HT-29 (cell line): ENCODE measurements around the gene CCDC78. TPM values are rescaled to one million over a fixed set of nuclear protein-coding genes. Genes with fewer than 3 reads are reported as not detected.

ENCODE experiments used
- DNase-seq: peaks from one replicate; pipeline ENCODE4 v3.0.0-alpha.2; 2015; ENCODE audit warnings: low spot score
- total RNA-seq: library from RNA; depleted of rRNA; stranded (reverse); fragments of >200 nt; shearing (Covaris generic); gene quantifications from 2 replicates; pipeline ENCODE4 v1.2.3, GENCODE V29; 2014

CCDC78 gene
- total RNA-seq, 1 experiment from 2014 or later, result 22.9 TPM

DNA sequence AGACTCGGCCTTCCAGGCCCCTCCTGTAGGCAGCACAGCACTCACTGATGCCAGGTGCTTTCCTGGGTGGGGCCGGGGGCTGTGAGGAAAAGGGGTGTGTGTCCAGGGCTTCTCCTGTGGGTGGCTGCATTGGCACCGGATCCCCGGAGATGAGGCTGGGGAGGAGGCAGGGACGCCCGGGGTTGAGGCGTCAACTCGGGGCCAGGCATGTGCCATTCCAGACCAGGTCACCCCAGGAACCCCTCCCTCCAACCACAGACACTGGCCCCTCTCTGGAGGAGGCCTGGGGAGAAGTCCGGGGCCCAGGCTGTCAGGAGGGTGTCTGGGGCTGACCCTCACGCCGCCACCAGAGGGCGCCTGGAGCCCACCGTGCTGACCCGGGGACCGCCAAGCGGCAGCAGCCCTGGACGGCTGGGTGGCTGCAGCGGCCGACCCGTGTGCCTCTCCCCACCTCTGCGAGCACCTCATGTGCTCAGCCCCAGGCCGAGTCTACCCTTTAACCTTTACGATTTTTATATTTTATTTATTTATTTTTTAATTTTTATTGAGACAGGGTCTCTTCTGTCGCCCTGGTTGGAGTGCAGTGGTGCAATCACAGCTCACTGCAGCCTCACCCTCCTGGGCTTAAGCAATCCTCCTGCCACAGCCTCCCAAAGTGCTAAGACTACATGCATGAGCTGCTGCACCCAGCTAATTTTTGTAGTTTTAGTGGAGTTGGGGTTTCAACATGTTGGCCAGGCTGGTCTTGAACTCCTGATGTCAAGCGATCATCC lies 14.5 kb downstream of the CCDC78 start:
- DNase-seq, result peak; percentile 71

DNA sequence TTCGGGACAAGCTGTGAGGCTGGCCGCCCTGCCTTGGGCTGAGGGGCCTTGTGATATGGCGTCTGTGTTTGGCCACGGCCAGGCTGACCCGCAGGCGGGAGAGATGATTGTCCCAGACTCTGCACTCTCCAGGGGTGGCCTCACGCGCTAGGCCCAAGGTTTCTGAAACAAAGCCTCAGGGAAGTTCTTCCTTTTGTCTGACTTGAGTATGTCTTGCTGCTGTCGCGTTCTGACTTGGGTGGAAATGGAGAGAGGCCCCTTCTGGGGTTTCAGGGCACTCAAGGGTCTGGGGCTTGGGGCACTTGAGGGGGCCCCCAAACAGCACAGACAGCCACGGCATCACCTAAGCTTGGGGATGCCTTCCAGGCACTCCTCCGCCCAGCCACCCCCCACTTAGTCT lies 15.2 kb downstream of the CCDC78 start:
- DNase-seq, result no peak

DNA sequence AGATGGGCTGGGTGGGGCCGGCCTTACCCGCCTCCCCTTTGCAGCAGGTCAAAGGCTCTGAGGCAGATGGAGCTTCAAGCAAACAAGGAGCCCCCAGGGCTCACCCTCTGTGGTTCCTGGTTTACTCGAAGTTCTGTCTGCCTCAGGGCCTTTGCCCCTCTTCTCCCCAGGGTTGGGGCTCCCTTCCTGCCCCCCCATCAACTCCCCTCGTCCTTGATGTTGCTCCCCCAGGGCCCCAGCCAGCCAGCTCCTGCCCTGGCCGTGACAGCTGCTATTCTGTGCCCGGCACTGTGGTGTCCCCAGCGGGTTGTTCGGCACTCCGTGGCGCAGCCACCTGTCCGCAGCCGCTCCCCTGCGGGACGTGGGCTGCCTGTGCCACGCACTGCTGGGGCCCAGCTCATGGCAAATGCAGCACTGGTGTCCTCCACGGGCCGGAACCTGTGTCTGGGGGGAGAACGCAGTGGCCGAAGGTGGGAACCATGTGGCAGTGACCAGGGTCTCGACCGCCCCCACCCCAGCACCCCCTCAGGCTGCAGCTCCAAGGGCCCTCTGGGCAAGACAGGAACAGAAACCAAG lies 15.7 kb downstream of the CCDC78 start:
- DNase-seq, result no peak

DNA sequence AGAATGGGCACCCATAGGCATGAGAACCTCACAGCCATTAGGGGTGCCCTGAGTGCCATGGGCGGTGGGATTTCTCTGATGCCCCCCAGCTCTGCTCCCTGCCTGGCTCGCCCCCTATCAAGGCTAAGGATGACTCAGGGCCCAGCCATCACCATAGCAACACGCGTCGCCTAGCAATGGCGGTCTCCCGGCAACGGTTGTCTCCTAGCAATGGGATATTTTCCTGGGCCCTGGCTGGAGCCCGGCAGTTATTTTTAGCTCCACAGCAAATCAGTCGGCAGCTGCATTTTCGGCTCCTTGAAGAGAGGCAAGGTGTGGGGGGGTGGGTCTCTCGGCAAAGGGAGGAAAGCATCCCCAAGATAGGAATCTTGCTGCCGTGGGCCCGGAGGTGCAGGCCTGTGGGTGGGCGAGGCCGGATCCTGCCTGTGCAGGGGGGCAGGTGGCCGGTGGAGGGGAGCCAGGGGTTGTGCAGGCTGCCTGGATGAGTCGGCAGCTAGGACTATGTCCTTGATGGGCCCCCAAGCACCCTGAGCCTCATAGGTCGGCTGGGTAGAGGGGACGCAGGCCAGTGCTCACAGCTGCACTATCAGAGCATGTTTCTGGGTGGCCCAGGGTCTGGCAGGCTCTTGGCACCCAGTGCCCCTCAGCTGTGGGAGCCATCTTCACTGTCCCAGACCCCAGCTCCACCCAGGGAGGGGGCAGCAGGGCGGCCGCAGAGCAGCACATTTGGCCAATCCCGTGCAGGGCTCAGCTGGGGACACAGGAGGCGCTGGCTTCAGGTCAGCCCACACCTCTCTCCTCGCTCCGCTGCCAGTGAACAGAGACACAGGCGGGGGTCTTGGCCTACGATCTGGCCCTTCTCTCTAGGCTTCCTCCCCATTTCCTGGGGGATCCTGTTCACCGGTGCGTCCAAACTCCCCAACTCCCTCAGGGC lies 16.4 kb downstream of the CCDC78 start:
- peak; percentile 64 for DNase-seq

DNA sequence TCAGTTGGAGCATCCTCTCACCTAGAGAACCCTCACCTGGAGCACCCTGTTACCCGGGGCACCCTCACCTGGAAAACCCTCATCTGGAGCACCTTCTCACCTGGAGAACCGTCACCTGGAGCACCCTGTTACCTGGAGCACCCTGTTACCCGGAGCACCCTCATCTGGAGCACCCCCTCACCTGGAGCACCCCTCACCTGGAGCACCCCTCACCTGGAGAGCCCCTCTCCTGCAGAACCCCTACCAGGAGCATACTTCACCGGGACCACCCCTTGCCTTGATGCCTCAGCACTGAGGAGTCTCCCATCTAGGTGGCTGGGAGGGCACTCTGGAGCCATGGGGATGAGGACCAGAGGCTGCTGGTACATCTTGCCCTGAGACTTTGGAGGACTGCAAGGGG lies 17.3 kb downstream of the CCDC78 start:
- no peak for DNase-seq

DNA sequence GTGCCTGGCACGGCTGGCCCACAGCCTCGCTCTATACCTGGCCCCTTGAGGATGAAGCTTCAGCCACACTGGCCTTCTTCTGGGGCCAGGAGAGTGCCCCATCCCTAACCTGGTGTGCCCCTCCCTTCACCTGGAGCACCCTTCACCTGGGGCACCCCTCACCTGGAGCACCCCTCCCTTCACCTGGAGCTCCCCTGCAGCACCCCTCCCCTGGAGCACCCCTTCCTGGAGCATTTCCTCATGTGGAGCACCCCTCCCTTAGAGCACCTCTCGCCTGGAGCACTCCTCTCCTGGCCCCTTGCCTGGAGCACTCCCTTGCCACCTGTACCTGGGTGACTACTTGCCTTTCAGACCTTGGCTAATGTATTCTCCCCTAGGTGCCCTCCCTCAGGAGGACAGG lies 18.2 kb downstream of the CCDC78 start:
- DNase-seq, result no peak

DNA sequence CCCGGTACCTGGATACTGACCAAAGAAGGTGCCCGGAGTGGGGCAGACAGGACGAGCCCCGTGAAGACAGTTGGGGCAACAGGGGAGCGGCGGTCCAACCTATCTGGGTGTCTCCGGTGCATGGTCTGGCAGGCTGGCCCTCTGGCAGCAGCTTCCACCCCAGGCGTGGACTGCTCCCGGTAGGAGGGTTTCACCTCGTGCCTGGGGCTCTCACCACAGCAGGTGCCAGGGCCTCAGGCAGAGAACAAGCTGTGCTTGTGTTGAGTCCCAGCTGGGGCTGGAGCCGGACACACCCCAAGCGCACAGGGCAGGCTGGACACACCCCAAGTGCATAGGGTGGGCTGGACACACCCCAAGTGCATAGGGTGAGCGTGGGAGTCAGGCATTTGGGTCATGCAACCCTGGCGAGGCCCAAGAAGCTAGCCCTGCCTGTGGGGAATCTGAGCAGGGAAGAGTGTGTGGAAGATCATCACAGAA lies 19.1 kb downstream of the CCDC78 start:
- DNase-seq, result no peak

DNA sequence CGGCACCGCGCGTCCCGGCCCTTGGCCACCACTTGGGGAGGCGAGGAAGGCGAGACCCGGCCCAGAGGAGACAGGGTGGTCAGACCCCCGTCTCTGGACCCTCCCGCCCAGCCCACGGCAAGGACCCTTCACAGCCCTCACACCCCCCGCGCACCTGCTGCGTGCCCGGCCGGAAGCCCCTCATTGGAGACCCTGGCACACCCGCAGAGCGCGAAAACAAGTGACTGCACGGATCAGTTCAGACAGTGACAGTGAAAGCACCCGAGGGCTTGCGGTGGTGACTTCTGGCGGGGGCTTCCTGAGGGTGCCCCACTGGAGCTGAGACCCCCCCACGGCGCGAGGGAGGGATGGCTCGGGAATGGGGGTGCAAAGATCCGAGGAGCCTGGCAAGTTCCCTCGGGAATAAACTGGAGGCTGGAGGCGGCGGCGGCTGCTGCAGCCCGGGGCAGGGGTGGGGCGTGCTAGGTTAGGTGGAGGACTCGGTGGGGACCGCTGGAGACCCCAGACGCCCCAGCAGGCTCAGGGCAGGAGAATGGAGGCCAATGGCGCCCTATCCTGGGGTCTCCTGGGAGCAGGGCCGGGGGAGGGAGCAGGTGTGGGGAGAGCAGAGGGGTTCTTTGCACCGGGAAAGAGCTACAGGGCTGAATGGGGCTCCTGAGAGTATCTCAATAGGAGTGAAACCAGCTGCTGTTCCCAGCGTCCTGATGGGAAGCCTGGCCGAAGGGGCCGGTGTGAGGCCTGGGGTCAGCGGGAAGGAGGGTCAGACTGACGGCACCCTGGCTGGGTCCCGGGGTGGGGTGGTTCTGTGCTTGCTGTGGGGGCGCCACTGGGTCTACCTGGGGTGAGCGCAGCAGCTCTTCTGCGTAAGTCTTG lies 19.8 kb downstream of the CCDC78 start:
- DNase-seq, result no peak

DNA sequence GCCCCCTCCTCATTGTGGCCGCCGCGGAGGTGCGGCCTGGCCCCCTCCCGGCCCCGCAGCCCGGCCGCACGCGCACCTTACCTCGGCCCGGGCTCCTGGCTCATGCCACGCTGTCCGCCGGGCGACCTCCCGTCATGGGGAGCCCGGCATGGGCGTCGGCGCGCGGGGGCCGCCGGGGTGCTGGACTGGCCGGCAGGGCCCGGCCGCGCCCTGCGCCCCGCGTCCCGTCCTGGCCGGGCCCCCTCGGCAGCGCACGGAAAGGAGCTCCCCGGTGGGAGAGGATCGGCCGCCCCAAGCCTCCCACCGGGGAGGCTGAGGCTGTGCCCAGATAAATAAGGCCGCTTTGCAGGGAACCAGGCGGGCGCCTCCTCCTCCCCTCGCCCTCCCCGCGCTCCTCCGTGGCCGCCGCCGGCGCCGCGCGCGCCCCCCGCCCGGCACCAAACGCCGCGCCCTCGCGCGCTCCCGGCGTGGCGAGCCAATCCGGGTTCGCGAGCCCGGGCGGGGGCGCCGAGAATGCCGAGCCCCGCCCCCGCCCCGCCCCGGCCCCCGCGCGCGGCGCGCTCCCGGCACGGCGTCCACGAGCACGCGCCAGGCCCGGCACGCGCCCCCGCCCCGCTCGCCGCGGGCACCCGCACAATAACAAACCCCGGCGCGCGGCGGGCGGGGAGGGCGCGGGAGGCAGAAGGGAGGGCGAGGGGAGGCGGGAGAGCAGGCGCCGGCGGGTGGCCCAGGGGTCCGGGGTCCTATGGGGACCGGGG lies 20.6 kb downstream of the CCDC78 start, which contains the start of gene FBXL16:
Gene FBXL16 (minus strand): TSS at position 371 of the 758 bp plus-strand sequence. CDS start 8,396 bp downstream, outside the sequence.
- no peak for DNase-seq

DNA sequence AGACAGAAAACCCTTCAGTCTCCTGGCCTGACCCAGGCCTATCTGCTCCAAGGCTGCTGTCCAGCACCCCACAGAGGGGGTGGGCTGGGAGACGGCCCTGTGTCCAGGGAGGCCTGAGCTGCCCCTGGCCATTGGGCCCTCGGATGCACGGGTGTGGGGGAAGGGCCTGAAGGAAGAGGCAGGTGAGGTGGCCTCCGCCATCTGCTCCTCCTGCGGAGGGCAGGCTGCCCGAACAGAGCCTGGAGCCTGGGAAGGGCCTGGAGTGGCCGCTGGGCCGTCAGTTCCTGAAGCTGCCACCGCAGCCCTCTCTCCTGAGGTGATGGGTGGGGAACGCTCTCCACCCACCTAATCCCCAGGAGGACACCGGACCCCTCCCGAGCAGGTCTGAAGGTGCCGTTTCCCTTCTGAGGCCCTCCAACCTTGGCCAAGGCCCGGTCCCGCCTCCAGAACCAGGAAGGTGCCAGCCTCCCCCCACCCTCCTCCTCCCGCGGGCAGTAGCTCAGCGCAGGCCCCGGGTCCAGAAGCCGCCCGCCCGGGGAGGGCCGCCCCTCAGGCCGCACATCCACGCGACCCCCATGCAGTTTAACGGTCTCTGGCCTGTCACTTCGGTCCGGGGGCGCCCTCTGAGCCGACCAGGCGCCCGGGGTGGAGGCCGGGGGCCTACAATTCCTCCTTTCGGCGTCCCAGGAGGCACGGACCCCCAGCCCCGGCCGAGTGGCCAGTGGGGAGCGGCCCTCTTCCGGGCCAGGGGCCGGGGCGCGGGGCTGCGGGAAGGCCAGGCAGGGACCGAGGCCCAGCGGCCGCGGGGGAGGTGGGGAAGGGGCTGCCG lies 21.5 kb downstream of the CCDC78 start:
- DNase-seq, result no peak

DNA sequence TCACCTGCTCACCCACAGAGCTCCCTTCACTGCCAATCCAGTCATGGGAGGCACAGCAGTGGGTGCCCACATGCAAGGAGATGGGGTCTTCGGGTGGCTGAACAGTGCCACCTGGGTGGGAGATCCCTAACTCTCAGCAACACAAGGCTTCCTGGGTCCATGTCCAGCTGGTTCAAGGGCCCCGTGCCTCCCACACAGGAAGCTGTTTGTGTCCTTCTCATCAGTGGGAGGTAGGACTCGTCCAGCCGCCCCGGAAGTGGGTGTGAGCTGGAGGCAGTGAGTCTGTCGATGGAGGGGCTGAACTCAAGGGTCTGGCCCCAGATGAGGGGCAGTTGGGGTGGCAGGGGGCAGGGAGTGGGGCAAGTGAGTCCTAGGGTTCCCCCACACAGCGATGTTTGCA lies 22.2 kb downstream of the CCDC78 start:
- no peak for DNase-seq

DNA sequence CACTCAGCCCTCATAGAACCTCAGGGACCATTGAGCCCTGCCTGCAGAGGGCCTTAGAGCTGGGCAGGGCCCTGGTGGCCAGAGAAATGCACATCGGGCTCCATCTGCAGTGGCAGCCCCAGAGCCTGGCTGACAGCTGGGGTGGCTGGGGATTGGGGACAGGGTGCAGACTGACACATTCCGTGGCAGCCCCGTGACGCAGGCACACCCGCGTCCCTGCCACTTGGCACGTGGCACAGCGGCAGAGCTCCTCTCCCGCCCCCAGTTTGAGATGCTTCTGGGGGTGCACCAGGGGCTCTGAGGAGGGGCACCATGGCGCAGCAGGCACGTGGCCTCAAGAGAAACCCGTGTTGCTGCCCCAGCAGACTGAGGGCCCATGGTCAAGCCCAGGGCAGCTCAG lies 22.8 kb downstream of the CCDC78 start:
- no peak for DNase-seq

DNA sequence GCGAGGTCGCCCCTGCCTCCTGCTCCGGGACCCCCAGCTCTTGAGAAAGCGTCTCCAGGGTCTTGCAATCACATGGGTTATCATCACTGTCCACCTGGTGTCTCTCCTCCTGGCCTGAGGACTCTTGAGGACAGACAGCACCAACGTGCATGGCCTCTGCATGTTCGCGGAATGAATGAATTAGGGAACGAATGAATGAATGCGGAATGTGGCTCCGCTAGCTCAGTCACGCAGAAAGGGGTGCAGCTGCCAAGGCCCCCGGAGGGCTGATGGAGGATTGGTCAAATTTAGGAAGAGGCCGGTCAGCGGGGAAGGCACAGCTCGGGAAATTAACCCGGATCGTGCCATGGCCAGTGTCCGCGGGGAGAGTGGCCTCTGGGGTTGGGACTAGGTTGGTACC lies 23.9 kb downstream of the CCDC78 start:
- DNase-seq, result no peak

DNA sequence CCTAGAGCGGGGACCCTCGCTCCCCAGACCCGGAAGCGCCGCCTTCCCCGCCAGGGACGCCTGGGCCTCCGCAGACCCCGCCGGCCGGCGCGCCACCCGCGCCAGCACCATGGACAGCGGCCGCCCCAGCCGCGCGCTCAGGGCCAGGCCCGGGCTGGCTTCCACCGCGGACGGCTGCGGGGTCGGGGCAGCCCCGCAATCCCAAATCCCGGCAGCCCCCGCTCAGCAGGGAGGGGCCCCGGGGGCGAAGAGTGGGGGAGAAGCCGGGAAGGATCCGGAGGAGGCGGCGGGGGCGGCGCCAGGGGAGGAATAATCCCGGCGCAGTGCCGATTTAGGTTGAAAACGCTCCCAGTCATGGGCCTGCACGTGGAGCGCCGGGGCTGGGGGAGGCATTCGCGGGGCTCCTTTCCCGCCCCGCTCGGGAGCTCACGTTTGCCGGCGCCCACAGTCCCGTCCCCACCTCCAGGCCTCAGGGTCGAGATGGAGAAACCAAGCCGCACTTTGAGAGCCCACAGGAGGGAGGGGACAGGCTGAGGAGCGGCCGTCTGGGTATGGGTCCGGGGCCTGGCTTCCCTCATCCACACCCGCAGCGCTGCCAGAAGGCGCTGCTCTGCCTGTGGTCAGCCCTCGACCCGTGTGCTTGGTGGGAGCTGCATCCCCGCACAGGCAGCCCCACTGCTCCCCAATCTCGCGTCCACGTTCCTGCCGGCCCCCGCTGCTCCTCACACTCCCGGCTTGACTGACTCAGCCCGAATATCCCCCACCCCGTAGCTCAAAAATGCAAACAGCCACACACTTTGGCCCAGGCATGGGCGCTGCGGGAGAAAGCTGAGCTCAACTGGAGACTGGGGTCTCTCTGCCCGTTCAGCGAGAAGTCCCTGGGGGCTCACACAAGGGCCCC lies 25.3 kb downstream of the CCDC78 start:
- DNase-seq, result no peak

DNA sequence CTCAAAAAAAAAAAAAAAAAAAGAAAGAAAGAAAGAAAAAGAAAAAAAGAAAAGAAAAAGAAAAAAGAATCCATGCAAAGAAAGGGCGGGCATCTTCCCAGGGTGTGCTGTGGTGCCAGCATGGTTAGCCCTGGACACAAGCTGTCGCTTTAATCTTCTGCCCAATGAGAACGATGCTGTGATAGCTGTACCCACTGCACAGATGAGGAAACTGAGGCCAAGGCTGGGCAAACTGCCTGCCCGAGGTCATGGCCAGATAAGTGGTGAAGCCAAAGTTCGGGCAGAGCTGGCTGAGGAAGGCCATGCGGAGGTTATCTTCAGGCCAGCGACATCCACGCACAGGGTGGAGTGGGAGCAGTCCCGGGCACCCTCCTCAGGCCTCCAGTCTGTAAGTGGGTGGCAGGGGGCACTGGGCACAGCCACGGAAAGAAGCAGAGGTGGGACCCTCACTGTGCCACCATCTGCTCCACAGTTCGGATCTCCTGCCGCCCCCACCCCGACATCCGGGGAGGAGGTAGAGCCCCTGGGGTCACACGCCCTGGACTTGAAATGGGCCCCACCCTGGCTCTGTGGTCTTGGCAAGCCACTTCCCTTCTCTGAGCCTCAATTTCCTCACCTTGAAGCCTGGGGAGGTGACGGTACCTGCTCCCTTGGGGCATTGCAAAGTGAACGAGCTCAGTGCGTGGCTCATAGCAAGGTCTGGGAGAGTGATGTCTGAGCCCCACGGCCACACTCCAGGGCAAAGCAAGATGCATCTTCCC lies 27.2 kb downstream of the CCDC78 start:
- no peak for DNase-seq

DNA sequence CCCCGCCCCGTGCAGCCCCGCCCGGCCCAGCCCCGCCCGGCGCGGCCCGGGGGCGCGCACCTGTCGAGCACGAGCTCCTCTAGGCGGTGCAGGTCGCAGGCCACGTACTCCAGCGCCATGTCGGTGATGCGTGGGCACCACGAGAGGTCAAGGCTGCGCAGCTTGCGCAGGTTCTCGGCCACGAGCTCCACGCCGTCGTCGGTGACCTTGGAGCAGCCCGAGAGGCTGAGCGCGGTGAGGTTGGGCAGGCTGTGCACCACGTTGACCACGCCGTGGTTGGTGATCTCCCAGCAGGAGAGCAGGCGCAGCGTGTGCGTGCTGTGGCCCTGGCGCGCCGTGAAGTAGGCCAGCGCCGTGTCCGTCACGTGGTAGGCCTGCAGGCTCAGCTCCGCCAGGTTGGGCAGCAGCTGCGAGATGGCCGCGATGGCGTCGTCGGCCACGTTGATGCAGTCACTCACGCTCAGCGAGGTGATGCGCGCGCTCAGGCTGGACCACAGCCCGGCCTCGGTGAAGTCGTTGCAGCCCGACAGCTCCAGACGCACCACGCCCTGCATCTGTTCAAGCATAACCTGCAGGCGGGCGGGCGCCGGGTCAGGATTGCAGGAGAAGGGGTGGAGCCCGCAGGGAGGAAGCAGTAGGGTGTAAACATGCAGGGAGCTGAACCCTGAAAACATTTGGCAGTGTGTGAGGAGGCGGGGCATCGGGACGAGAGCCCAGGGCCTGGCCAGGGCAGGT lies 30.7 kb downstream of the CCDC78 start:
- DNase-seq, result peak; percentile 66

DNA sequence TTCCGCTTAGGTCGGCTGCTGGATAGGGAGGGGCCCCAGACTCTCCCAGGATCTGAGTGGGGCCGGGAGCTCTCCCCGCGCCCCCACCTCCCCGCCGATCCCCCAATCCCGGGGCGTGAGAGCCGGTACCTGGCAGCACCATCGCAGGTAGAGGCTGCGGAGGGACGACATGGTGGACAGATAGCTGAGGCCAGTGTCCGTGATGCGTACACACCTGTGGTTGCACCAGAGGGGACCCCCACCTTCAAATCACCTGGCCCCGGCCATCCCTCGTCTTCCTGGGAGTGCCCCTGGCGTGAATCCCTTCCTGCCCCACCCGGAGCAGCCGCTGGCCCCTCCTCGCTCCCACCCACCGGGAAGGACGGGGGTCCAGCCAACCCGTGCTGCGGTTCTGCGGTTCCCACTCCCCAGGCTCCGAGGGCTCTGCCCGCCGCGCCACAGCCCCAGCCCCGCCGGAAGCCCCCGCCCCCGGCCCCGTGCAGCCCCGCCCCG lies 31.3 kb downstream of the CCDC78 start:
- DNase-seq, result no peak
